ENCODE results near the gene FASTKD3. TPM values are rescaled to one million over a fixed set of nuclear protein-coding genes. Genes with fewer than 3 reads are reported as not detected.

The FASTKD3 gene
- total RNA-seq, 1 experiment from 2014 or later: 12.0 TPM

DNA sequence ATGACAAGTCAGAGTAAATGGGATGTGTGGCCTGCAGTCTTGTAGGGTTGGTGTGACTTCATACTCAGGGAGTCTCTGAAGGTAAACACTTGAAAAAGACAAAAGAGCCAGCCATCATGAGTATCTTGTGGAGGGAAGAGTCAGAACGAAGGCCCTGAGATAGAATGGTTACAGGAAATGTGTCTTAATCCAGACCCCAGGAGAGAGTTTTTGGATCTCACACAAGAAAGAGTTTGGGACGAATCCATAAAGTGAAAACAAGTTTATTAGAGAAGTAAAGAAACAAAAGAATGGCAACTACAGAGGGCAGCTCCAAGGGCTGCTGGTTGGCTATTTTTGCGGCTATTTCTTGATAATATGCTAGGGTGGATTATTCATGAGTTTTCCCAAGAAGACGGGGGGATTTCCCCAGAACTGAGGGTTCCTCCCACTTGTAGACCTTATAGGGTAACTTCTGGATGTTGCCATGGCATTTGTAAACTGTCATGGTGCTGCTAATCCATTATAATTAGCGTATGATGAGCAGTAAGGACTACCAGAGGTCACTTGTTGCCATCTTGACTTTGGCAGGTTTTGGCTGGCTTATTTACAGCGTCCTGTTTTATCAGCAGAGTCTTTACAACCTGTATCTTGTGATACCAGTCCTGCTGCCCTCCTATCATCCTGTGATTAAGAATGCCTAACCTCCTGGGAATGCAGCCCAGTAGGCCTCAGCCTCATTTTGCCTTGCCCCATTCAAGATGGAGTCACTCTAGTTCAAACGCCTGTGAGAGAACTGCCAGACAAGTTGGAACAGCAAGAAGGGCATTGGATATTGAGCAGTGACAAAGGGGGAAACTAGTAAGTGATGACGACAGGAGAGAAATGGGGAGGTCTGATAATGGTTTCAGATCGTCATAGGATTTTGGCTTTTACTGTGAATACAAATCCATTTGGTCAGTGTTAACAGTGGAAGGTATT is 34.1 kb upstream of the FASTKD3 start:
- POLR2A ChIA-PET: no interaction called here
- H3K4me1 ChIP-seq (ENCODE audit: control insufficient read depth in 1 of 2, insufficient read depth in 2 of 2, low read length in 2 of 2): peaks cover 2 to 9% of the 10 kb centered on the region in 2 experiments; a peak in 2 of 4 replicates
- no peak for ATAC-seq
- DNase-seq (ENCODE audit: low read depth, low spot score): no peak
- H3K9me3 ChIP-seq (ENCODE audit: control insufficient read depth in 1 of 2, insufficient read depth in 1 of 2, low read depth in 1 of 2, low read length in 2 of 2): no peaks in the 10 kb centered on the region
- CTCF ChIA-PET: no interaction called here
- RAD21 ChIA-PET (ENCODE audit: low non-redundant PET in 1 of 2, low total read pairs in 2 of 2, uncharacterized antibody in 2 of 2, unreplicated experiment in 2 of 2): no interaction called here
- H2AFZ ChIP-seq (ENCODE audit: low read depth, low read length, poor library complexity, severe bottlenecking): no peak overlapping the region
- no peaks in the 10 kb centered on the region for H4K20me1 ChIP-seq (ENCODE audit: insufficient read depth)
- TF ChIP-seq POLR2AphosphoS5 (IDR thresholded peaks at IDR 0.05; ENCODE audit: low read depth, low read length): no peak
- TF ChIP-seq JUND (IDR thresholded peaks at IDR 0.05): no peak
- no peak for TF ChIP-seq CBX3 (IDR thresholded peaks at IDR 0.05; ENCODE audit: low read depth)
- no peak for TF ChIP-seq TCF7L2 (IDR thresholded peaks at IDR 0.05; ENCODE audit: borderline replicate concordance, extremely low read depth, insufficient read depth, insufficient read length)
- TF ChIP-seq FOSL1 (IDR thresholded peaks at IDR 0.05; ENCODE audit: low read depth): no peak
- TF ChIP-seq, protein P1, sequence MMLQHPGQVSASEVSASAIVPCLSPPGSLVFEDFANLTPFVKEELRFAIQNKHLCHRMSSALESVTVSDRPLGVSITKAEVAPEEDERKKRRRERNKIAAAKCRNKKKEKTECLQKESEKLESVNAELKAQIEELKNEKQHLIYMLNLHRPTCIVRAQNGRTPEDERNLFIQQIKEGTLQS (IDR thresholded peaks at IDR 0.05): no peak
- TF ChIP-seq SP1 (IDR thresholded peaks at IDR 0.05; ENCODE audit: low read depth): no peak
- TF ChIP-seq ZFX (IDR thresholded peaks at IDR 0.05): no peak
- no peak for TF ChIP-seq SRF (IDR thresholded peaks at IDR 0.05; ENCODE audit: low read depth)
- TF ChIP-seq, protein P2, sequence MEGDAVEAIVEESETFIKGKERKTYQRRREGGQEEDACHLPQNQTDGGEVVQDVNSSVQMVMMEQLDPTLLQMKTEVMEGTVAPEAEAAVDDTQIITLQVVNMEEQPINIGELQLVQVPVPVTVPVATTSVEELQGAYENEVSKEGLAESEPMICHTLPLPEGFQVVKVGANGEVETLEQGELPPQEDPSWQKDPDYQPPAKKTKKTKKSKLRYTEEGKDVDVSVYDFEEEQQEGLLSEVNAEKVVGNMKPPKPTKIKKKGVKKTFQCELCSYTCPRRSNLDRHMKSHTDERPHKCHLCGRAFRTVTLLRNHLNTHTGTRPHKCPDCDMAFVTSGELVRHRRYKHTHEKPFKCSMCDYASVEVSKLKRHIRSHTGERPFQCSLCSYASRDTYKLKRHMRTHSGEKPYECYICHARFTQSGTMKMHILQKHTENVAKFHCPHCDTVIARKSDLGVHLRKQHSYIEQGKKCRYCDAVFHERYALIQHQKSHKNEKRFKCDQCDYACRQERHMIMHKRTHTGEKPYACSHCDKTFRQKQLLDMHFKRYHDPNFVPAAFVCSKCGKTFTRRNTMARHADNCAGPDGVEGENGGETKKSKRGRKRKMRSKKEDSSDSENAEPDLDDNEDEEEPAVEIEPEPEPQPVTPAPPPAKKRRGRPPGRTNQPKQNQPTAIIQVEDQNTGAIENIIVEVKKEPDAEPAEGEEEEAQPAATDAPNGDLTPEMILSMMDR (IDR thresholded peaks at IDR 0.05 in 2 of 3, conservative IDR thresholded peaks at IDR 0.05 in 1 of 3; ENCODE audit: borderline replicate concordance in 1 of 3, insufficient read depth in 1 of 3, low read depth in 2 of 3, low read length in 2 of 3): no peak
- no peak for TF ChIP-seq RAD21 (IDR thresholded peaks at IDR 0.05; ENCODE audit: low read depth)
- TF ChIP-seq SIN3A (IDR thresholded peaks at IDR 0.05; ENCODE audit: low read depth): no peak
- TF ChIP-seq, protein P3, sequence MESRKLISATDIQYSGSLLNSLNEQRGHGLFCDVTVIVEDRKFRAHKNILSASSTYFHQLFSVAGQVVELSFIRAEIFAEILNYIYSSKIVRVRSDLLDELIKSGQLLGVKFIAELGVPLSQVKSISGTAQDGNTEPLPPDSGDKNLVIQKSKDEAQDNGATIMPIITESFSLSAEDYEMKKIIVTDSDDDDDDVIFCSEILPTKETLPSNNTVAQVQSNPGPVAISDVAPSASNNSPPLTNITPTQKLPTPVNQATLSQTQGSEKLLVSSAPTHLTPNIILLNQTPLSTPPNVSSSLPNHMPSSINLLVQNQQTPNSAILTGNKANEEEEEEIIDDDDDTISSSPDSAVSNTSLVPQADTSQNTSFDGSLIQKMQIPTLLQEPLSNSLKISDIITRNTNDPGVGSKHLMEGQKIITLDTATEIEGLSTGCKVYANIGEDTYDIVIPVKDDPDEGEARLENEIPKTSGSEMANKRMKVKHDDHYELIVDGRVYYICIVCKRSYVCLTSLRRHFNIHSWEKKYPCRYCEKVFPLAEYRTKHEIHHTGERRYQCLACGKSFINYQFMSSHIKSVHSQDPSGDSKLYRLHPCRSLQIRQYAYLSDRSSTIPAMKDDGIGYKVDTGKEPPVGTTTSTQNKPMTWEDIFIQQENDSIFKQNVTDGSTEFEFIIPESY (IDR thresholded peaks at IDR 0.05; ENCODE audit: extremely low read depth, insufficient replicate concordance, low read length): no peak
- TF ChIP-seq EGR1 (IDR thresholded peaks at IDR 0.05; ENCODE audit: low read depth): no peak
- no peak for TF ChIP-seq POLR2A (IDR thresholded peaks at IDR 0.05; ENCODE audit: borderline replicate concordance, extremely low read depth, insufficient read depth, insufficient read length)
- TF ChIP-seq EZH2phosphoT487 (IDR thresholded peaks at IDR 0.05; ENCODE audit: borderline replicate concordance): no peak
- TF ChIP-seq CEBPB (IDR thresholded peaks at IDR 0.05; ENCODE audit: low read depth): no peak
- TF ChIP-seq ELF1 (IDR thresholded peaks at IDR 0.05; ENCODE audit: borderline replicate concordance, low read depth): no peak
- no peak for TF ChIP-seq EZH2 (IDR thresholded peaks at IDR 0.05)
- no peak for TF ChIP-seq ZNF274 (IDR thresholded peaks at IDR 0.05; ENCODE audit: low read depth, low read length)
- H3K79me2 ChIP-seq (ENCODE audit: insufficient read depth, low read length): no peaks in the 10 kb centered on the region
- intact Hi-C loops (cut with micrococcal nuclease): no loop called here
- H3K4me3 ChIP-seq (replicated peaks in 1 of 2; ENCODE audit: low read depth in 1 of 2, low read length in 2 of 2): no peak overlapping the region
- H3K27me3 ChIP-seq (ENCODE audit: insufficient read depth, low read length): no peaks in the 10 kb centered on the region
- H3K27ac ChIP-seq (ENCODE audit: low read depth, low read length): no peak overlapping the region
- no peak overlapping the region for H3K4me2 ChIP-seq (ENCODE audit: low read length)
- no peak overlapping the region for H3K9ac ChIP-seq (ENCODE audit: low read length)
- H3K9me2 ChIP-seq (ENCODE audit: insufficient read depth): no peaks in the 10 kb centered on the region
- peaks cover 16 to 21% of the 10 kb centered on the region in 2 experiments; a peak in 3 of 4 replicates for H3K36me3 ChIP-seq (ENCODE audit: control insufficient read depth in 1 of 2, insufficient read depth in 2 of 2, low read length in 2 of 2)
- BruUV-seq (replicated peaks): no TSS peak
